ENCODE measurements around the gene BMP8B. TPM values are rescaled to one million over a fixed set of nuclear protein-coding genes. Genes with fewer than 3 reads are reported as not detected.

BMP8B gene
- total and polyA plus RNA-seq, 2 of the 8 experiments (the other 6 are each of a cell fraction or from before 2014, with no cell fraction given): 0.37 to 0.50 TPM

DNA sequence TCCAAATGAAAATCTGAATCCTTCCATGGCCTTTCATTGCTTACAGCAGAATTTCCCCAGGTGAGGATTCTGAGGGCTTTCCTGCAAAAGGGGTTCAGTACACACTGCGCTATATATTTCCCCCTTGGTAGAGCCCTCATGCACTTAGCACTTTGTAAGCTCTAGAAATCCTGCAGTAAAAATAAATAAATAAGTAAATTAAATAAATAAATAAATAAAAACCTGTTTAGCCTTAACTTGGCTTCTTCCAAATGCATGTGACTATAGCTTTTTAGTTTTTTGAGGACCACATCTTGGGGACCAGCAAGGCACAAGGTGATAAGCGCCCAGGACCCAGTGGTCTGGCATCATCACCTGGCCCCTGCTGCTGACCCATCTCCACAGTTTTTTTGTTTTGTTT lies 3.2 kb upstream of the BMP8B start:
- H2BK20ac ChIP-seq (ENCODE audit: low read length): no peak overlapping the region
- H2BK5ac ChIP-seq (ENCODE audit: low read depth, low read length): no peak overlapping the region
- no peak overlapping the region for H4K5ac ChIP-seq (ENCODE audit: insufficient read length, low read depth, low read length)
- H3K27me3 ChIP-seq (replicated peaks in 1 of 4; ENCODE audit: control insufficient read depth in 3 of 4, extremely low read depth in 1 of 4, insufficient read depth in 3 of 4, low read length in 3 of 4): peaks cover 27 to 47% (median 35%) of the 10 kb centered on the region in 4 experiments
- no peak overlapping the region for H2BK12ac ChIP-seq (ENCODE audit: low read depth, low read length)
- no peak overlapping the region for H3K23ac ChIP-seq (ENCODE audit: insufficient read length)
- H3K18ac ChIP-seq (ENCODE audit: extremely low read depth, low read length): no peak overlapping the region
- no peaks in the 10 kb centered on the region for H3K36me3 ChIP-seq (ENCODE audit: control insufficient read depth in 2 of 4, insufficient read depth in 4 of 4, low read length in 3 of 4)
- FAIRE-seq (no peak), DNase-seq (ENCODE audit: low read depth in 1 of 2, low spot score in 2 of 2) (no peak)
- no peaks in the 10 kb centered on the region for H3K9me3 ChIP-seq (ENCODE audit: insufficient read depth in 2 of 2, low read depth in 1 of 2, low read length in 1 of 2)
- H3K14ac ChIP-seq (ENCODE audit: insufficient read length): no peak overlapping the region
- no peaks in the 10 kb centered on the region for H3K79me1 ChIP-seq (ENCODE audit: low read depth, low read length)
- no peak overlapping the region for H3K9ac ChIP-seq (replicated peaks in 1 of 4; ENCODE audit: extremely low read depth in 1 of 4, low read depth in 3 of 4, low read length in 3 of 4)
- no peak overlapping the region for H2AK5ac ChIP-seq (ENCODE audit: low read depth, low read length)
- H3K27ac ChIP-seq (ENCODE audit: low read depth, low read length): no peak overlapping the region
- no peak overlapping the region for H3K4me2 ChIP-seq (ENCODE audit: insufficient read depth in 1 of 2, low read depth in 2 of 2, low read length in 2 of 2)
- no peak overlapping the region for H4K91ac ChIP-seq (replicated peaks; ENCODE audit: insufficient read length, low read length)
- POLR2A ChIA-PET (ENCODE audit: partially characterized antibody): no interaction called here
- TF ChIP-seq TBP (IDR thresholded peaks at IDR 0.05; ENCODE audit: low read depth, low read length): no peak
- no peak for TF ChIP-seq EGR1 (IDR thresholded peaks at IDR 0.05; ENCODE audit: borderline replicate concordance, low read depth, low read length)
- no peak overlapping the region for H3K4me3 ChIP-seq (ENCODE audit: extremely low read depth in 1 of 4, insufficient read depth in 2 of 4, low read depth in 3 of 4, low read length in 4 of 4)
- H3K23me2 ChIP-seq (ENCODE audit: low read depth, low read length): peaks cover 7% of the 10 kb centered on the region; the same call in 1 of the 2 replicates
- WGBS, 2 experiments (ENCODE audit: extremely low coverage in 1 of 2, insufficient coverage in 1 of 2, insufficient read length in 1 of 2, insufficient replicate concordance in 2 of 2, low coverage in 1 of 2, low lambda C conversion rate in 2 of 2, missing lambda C conversion rate in 1 of 2): 91% methylated on average over 2 of the region's 2 CpGs; no CpG with 5 or more reads in 1 of the 2 experiments
- no peaks in the 10 kb centered on the region for H3K4me1 ChIP-seq (replicated peaks in 1 of 4; ENCODE audit: control insufficient read depth in 3 of 4, insufficient read depth in 4 of 4, low read length in 3 of 4)
- H3K56ac ChIP-seq (replicated peaks; ENCODE audit: insufficient read length, low read depth, low read length): no peak overlapping the region
- no peak overlapping the region for H2BK120ac ChIP-seq (replicated peaks; ENCODE audit: low read depth, low read length)
- no peak overlapping the region for H2BK15ac ChIP-seq (ENCODE audit: low read length)
- H4K8ac ChIP-seq (ENCODE audit: extremely low read depth, insufficient read depth, low read length): no peak overlapping the region
- H2AFZ ChIP-seq (ENCODE audit: low read length): no peak overlapping the region
- H3K4ac ChIP-seq (replicated peaks; ENCODE audit: insufficient read length, low read depth, low read length): no peak overlapping the region
- H4K20me1 ChIP-seq (replicated peaks in 1 of 2; ENCODE audit: control insufficient read depth in 1 of 2, insufficient read depth in 2 of 2, low read length in 2 of 2): peaks cover 0 to 4% of the 10 kb centered on the region in 2 experiments
- no peaks in the 10 kb centered on the region for H3K79me2 ChIP-seq (ENCODE audit: control insufficient read depth in 1 of 2, insufficient read depth in 2 of 2, low read length in 2 of 2)
- CTCF ChIA-PET (ENCODE audit: partially characterized antibody): interaction anchor here (1.5 kb wide), 1 partner anchor 240 kb away, joined by 4 read pairs; no protein-coding TSS in a partner anchor
